Panc1 (cell line): ENCODE measurements around the gene CYP27B1. TPM values are rescaled to one million over a fixed set of nuclear protein-coding genes. Genes with fewer than 3 reads are reported as not detected.
A peak's percentile ranks its signal among the peaks of the same experiment; 100 is the strongest.

Experiments used
- ATAC-seq: fragments of 200-7000 bp; cut with Tn5 transposase; 2 replicates; pipeline ENCODE4 v1.9.1; 2020; ENCODE audit warnings: mild to moderate bottlenecking, moderate library complexity
- BruUV-seq: library from RNA; stranded (reverse); fragments of 400-500 nt; replicated peaks from 2 replicates; lab custom pipeline; 2021; lab: Mats Ljungman, UMichigan
- CTCF ChIA-PET: fragments of 300-600 bp; sonication (Branson Sonifier 250); formaldehyde crosslinking; loops from one replicate; lab custom pipeline; 2022; ENCODE audit warnings: antibody characterized with exemption; lab: Charles Lee
- POLR2A ChIA-PET: fragments of 300-600 bp; sonication (Branson Sonifier 250); formaldehyde crosslinking; loops from one replicate; lab custom pipeline; 2022; ENCODE audit warnings: antibody characterized with exemption; lab: Charles Lee
- DNase-seq: peaks from one replicate; pipeline ENCODE4 v3.0.0-alpha.2; 2010; ENCODE audit warnings: low read depth, low spot score
- H3K27ac ChIP-seq: 2 replicates; pipeline ENCODE4 v1.5.1; 2011; ENCODE audit warnings: mild to moderate bottlenecking, low read length, inconsistent platforms
- H3K27me3 ChIP-seq: fragments of 200-500 bp; sonication (Bioruptor generic); 2 replicates; pipeline ENCODE4 v1.6.0; 2014; ENCODE audit warnings: low read length, inconsistent platforms; ENCODE audit not compliant: control insufficient read depth, insufficient read depth
- H3K36me3 ChIP-seq: fragments of 200-500 bp; sonication (Bioruptor generic); 2 replicates; pipeline ENCODE4 v1.5.1; 2014; ENCODE audit warnings: inconsistent platforms, mild to moderate bottlenecking, low read length, moderate library complexity; ENCODE audit not compliant: control insufficient read depth, insufficient read depth
- H3K4me1 ChIP-seq: 2 replicates; pipeline ENCODE4 v1.5.1; 2011; ENCODE audit warnings: inconsistent platforms, mild to moderate bottlenecking, low read length, moderate library complexity; ENCODE audit not compliant: control insufficient read depth, insufficient read depth
- H3K4me3 ChIP-seq, 2 experiments: 2 replicates each; pipeline ENCODE4 v1.5.1; 2011 to 2012; ENCODE audit warnings: low read depth in 2 of 2, low read length in 2 of 2, mild to moderate bottlenecking in 2 of 2, inconsistent platforms in 1 of 2, moderate library complexity in 1 of 2
- H3K9me3 ChIP-seq: fragments of 200-500 bp; sonication (Bioruptor generic); 2 replicates; pipeline ENCODE4 v1.5.1; 2014; ENCODE audit warnings: low read depth, mild to moderate bottlenecking, inconsistent platforms, low read length, moderate library complexity; ENCODE audit not compliant: control insufficient read depth, insufficient read depth
- CTCF ChIP-seq: fragments of 450-650 bp; IDR thresholded peaks from 2 replicates; pipeline ENCODE4 v1.5.1; 2017; ENCODE audit warnings: mild to moderate bottlenecking
- POLR2AphosphoS5 ChIP-seq: IDR thresholded peaks from 2 replicates; pipeline ENCODE4 v1.6.1; 2012; ENCODE audit warnings: mild to moderate bottlenecking, low read depth, low read length, moderate library complexity
- SIN3A ChIP-seq: IDR thresholded peaks from 2 replicates; pipeline ENCODE4 v1.6.1; 2012; ENCODE audit warnings: low read depth, mild to moderate bottlenecking, low read length, moderate library complexity, borderline replicate concordance; ENCODE audit not compliant: insufficient read depth
- TCF7L2 ChIP-seq: IDR thresholded peaks from 2 replicates; pipeline ENCODE4 v1.6.1; 2011; ENCODE audit warnings: mild to moderate bottlenecking, low read depth, low read length, inconsistent platforms
- in situ Hi-C: cut with HindIII; loops from 2 replicates; pipeline ENCODE4 v1.10.0; 2016; ENCODE audit warnings: low sequenced_read_pairs, low pct_unique_long_range_greater_than_20kb
- intact Hi-C: fragments of 100-400 bp; cut with micrococcal nuclease; formaldehyde crosslinking; loops from one replicate; pipeline ENCODE4 v1.10.0; 2022; ENCODE audit not compliant: unreplicated experiment
- total RNA-seq: library from RNA; stranded (reverse); gene quantifications from one replicate; pipeline ENCODE4 v1.2.1, GENCODE V29; 2021; ENCODE audit not compliant: unreplicated experiment
- TF ChIP-seq, protein P1 (sequence below), 2 experiments: IDR thresholded peaks; 2 replicates each; pipeline ENCODE4 v1.6.1; 2011 to 2012; ENCODE audit warnings: low read depth in 2 of 2, control low read depth in 1 of 2, low read length in 1 of 2, mild to moderate bottlenecking in 1 of 2, moderate library complexity in 1 of 2; ENCODE audit not compliant: insufficient read depth in 1 of 2

Gene CYP27B1
- total RNA-seq, 1 experiment from 2014 or later, result 4.0 TPM

- Histone ChIP-seq H3K27me3 (no peaks in the 10 kb centered on the region), H3K9me3 (no peaks in the 10 kb centered on the region), H3K4me3 (no peak overlapping the region), H3K4me1 (peaks cover 18% of the 10 kb centered on the region), H3K27ac (no peak overlapping the region), H3K36me3 (peaks cover 20% of the 10 kb centered on the region)
- in situ Hi-C loops (no loop called here), intact Hi-C loops (no loop called here)
- ChIA-PET CTCF (no interaction called here), POLR2A (no interaction called here)
- DNase-seq, result no peak
- TF ChIP-seq, protein P1, sequence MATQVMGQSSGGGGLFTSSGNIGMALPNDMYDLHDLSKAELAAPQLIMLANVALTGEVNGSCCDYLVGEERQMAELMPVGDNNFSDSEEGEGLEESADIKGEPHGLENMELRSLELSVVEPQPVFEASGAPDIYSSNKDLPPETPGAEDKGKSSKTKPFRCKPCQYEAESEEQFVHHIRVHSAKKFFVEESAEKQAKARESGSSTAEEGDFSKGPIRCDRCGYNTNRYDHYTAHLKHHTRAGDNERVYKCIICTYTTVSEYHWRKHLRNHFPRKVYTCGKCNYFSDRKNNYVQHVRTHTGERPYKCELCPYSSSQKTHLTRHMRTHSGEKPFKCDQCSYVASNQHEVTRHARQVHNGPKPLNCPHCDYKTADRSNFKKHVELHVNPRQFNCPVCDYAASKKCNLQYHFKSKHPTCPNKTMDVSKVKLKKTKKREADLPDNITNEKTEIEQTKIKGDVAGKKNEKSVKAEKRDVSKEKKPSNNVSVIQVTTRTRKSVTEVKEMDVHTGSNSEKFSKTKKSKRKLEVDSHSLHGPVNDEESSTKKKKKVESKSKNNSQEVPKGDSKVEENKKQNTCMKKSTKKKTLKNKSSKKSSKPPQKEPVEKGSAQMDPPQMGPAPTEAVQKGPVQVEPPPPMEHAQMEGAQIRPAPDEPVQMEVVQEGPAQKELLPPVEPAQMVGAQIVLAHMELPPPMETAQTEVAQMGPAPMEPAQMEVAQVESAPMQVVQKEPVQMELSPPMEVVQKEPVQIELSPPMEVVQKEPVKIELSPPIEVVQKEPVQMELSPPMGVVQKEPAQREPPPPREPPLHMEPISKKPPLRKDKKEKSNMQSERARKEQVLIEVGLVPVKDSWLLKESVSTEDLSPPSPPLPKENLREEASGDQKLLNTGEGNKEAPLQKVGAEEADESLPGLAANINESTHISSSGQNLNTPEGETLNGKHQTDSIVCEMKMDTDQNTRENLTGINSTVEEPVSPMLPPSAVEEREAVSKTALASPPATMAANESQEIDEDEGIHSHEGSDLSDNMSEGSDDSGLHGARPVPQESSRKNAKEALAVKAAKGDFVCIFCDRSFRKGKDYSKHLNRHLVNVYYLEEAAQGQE (IDR thresholded peaks at IDR 0.05; ENCODE audit: insufficient read depth in 1 of 2, low read depth in 2 of 2, low read length in 1 of 2), result no peak
- no peak for TF ChIP-seq SIN3A
- no peak for TF ChIP-seq TCF7L2
- no peak for TF ChIP-seq CTCF
- no TSS peak for BruUV-seq
- no peak for ATAC-seq
Observed at GRCh38 chr12:57749061-57749460, 17.8 kb downstream of the CYP27B1 start.

- H3K36me3 ChIP-seq, result peaks cover 18% of the 10 kb centered on the region
- TF ChIP-seq, protein P1 (IDR thresholded peaks at IDR 0.05; ENCODE audit: insufficient read depth in 1 of 2, low read depth in 2 of 2, low read length in 1 of 2), result no peak
- TF ChIP-seq POLR2AphosphoS5, result no peak
- TF ChIP-seq SIN3A, result no peak
- TF ChIP-seq TCF7L2, result no peak
- TF ChIP-seq CTCF, result no peak
- no TSS peak for BruUV-seq
- in situ Hi-C loops (no loop called here), intact Hi-C loops (no loop called here)
- POLR2A ChIA-PET, result interaction anchor here (1.4 kb wide), 1 partner anchor 9 kb away, joined by 4 read pairs; no protein-coding TSS in a partner anchor
- peak overlapping the region; percentile 74 to 98; a peak in 3 of 4 replicates for H3K4me3 ChIP-seq
- CTCF ChIA-PET, result no interaction called here
- ATAC-seq, result no peak
- no peak overlapping the region for H3K27ac ChIP-seq
- no peaks in the 10 kb centered on the region for H3K27me3 ChIP-seq
- peaks cover 11% of the 10 kb centered on the region for H3K4me1 ChIP-seq
- no peaks in the 10 kb centered on the region for H3K9me3 ChIP-seq
- DNase-seq, result no peak
Observed at GRCh38 chr12:57746025-57746424, 20.9 kb downstream of the CYP27B1 start.
